ENCODE results near the gene ATG4D.
"Not testable (repeated sequence)": the region's sequence is repeated elsewhere in the genome, so short reads cannot be mapped to it uniquely, and the experiment has no call there.

The ATG4D gene

DNA sequence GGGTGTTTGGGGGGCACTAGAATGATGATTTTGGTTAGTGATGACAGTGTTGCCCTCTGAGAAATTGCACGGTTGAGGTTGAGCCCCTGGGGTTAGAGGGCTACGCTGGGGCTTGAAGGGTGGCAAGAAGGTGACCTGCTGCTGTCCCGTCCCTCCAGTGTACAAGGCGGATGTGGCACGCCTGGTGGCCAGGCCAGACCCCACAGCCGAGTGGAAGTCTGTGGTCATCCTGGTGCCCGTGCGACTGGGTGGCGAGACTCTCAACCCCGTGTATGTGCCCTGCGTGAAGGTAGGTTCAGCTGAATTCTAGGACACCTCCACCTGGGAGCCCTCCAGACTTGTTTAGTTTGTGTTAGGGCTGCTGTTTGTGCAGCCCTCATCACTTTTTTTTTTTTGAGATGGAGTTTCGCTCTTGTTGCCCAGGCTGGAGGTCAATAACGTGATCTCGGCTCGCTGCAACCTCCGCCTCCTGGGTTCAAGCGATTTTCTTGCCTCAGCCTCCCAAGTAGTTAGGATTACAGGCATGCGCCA is 5.1 kb downstream of the ATG4D start:
- peaks cover 64% of the 10 kb centered on the region for H3K36me3 Mint-ChIP-seq (ENCODE audit: insufficient read depth)
- H3K27ac Mint-ChIP-seq (ENCODE audit: low read depth), result no peak overlapping the region
- H3K27me3 Mint-ChIP-seq, result no peaks in the 10 kb centered on the region
- H3K4me1 Mint-ChIP-seq, result peaks cover 20% of the 10 kb centered on the region
- no peak overlapping the region for H3K4me3 Mint-ChIP-seq
- H3K9me3 Mint-ChIP-seq, result no peaks in the 10 kb centered on the region
- ATAC-seq (replicated peaks; ENCODE audit: extremely low read depth, poor library complexity, severe bottlenecking), result no peak
- no peak for DNase-seq (ENCODE audit: low spot score in 2 of 2)

DNA sequence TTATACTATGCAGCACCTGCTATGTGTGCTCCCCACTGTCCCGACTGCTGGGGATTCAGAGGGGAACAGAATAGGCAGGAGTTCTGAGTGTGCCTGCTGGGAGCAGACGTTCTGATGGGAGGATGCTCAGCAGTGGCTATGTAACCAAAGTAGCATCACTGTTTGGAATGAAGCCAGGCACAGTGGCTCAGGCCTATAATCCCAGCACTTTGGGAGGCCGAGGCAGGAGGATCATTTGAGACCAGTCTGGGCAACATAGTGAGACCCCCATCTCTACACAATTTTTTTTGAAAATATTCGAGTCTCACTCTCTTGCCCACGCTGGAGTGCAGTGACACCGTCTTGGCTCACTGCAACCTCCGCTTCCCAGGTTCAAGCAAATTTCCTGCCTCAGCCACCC is 6.0 kb downstream of the ATG4D start:
- no peak overlapping the region for H3K27ac Mint-ChIP-seq (ENCODE audit: low read depth)

DNA sequence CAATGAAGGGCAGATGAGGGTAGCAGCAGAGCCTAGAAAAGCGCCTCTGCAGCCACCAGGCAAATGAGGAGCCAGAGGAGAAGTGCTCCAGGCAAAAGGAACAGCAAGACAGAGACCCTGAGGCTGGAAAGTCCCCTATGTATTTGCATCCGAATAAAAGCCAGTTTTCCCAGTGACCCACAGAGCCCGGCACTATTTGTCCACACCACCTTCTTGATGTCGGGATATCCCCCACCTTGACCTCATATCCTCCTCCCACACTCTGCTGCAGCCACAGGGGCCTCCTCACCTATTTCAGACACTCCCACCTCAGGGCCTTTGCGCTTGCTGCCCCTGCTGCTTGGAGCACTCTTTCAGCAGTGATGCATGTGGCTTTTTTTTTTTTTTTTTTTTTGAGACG is 6.6 kb downstream of the ATG4D start:
- peaks cover 66% of the 10 kb centered on the region for H3K36me3 Mint-ChIP-seq (ENCODE audit: insufficient read depth)
- DNase-seq (ENCODE audit: low spot score in 2 of 2), result no peak
- ATAC-seq (replicated peaks; ENCODE audit: extremely low read depth, poor library complexity, severe bottlenecking), result no peak
- no peaks in the 10 kb centered on the region for H3K27me3 Mint-ChIP-seq
- no peaks in the 10 kb centered on the region for H3K9me3 Mint-ChIP-seq
- H3K4me1 Mint-ChIP-seq, result peaks cover 22% of the 10 kb centered on the region
- no peak overlapping the region for H3K4me3 Mint-ChIP-seq
- no peak overlapping the region for H3K27ac Mint-ChIP-seq (ENCODE audit: low read depth)

More for the DNA sequence above, 6.0 kb downstream of the ATG4D start:
- Mint-ChIP-seq H3K27me3 (no peaks in the 10 kb centered on the region), H3K4me3 (no peak overlapping the region), H3K9me3 (no peaks in the 10 kb centered on the region), H3K4me1 (peaks cover 28% of the 10 kb centered on the region), H3K36me3 (ENCODE audit: insufficient read depth) (peaks cover 66% of the 10 kb centered on the region)
- ATAC-seq (replicated peaks; ENCODE audit: extremely low read depth, poor library complexity, severe bottlenecking), result no peak
- no peak for DNase-seq (ENCODE audit: low spot score in 2 of 2)

DNA sequence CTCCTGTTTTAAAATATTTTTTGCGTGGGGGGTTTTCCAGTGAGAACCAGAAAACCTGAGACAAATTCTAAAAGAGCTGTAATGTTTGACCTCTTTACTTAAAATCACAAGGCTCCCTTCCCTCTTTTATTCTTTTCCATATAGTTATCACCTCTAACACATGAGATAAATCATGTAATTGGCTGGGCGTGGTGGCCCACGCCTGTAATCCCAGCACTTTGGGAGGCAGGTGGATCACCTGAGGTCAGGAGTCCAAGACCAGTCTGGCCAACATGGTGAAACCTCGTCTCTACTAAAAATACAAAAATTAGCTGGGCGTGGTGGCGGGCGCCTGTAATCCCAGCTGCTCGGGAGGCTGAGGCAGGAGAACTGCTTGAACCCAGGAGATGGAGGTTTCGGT is 7.3 kb downstream of the ATG4D start:
- not testable (repeated sequence) for H3K27me3 Mint-ChIP-seq; ATAC-seq (replicated peaks; ENCODE audit: extremely low read depth, poor library complexity, severe bottlenecking); DNase-seq (ENCODE audit: low spot score in 2 of 2); H3K9me3 Mint-ChIP-seq; H3K27ac Mint-ChIP-seq (ENCODE audit: low read depth)
- Mint-ChIP-seq H3K36me3 (ENCODE audit: insufficient read depth) (peaks cover 67% of the 10 kb centered on the region), H3K4me3 (peak overlapping the region; percentile 34), H3K4me1 (peaks cover 22% of the 10 kb centered on the region)

DNA sequence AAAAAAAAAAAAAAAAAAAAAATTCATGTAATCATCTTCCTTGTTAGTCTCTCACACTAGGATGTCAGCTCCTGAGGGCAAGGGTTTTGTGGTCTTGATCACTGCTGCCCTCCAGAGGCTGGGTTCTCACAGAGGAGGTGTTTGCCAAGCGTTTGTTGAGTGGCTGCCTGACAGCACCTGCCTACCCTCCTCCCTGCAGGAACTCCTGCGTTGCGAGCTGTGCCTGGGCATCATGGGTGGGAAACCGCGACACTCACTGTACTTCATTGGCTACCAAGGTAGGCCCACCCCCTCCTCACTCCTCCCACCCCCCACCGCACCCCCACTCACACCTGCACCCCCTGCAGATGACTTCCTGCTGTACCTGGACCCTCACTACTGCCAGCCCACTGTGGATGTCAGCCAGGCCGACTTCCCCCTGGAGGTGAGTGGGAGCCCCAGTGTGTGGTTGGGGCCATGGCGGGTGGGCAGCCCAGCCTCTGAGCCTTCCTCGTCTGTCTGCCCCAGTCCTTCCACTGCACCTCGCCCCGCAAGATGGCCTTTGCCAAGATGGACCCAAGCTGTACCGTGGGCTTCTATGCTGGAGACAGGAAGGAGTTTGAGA is 8.1 kb downstream of the ATG4D start:
- no peak for ATAC-seq (replicated peaks; ENCODE audit: extremely low read depth, poor library complexity, severe bottlenecking)
- H3K4me1 Mint-ChIP-seq, result peaks cover 22% of the 10 kb centered on the region
- DNase-seq (ENCODE audit: low spot score in 2 of 2), result no peak
- no peak overlapping the region for H3K27ac Mint-ChIP-seq (ENCODE audit: low read depth)
- no peaks in the 10 kb centered on the region for H3K27me3 Mint-ChIP-seq
- no peaks in the 10 kb centered on the region for H3K9me3 Mint-ChIP-seq
- H3K4me3 Mint-ChIP-seq, result peak overlapping the region; percentile 69
- H3K36me3 Mint-ChIP-seq (ENCODE audit: insufficient read depth), result peaks cover 69% of the 10 kb centered on the region

DNA sequence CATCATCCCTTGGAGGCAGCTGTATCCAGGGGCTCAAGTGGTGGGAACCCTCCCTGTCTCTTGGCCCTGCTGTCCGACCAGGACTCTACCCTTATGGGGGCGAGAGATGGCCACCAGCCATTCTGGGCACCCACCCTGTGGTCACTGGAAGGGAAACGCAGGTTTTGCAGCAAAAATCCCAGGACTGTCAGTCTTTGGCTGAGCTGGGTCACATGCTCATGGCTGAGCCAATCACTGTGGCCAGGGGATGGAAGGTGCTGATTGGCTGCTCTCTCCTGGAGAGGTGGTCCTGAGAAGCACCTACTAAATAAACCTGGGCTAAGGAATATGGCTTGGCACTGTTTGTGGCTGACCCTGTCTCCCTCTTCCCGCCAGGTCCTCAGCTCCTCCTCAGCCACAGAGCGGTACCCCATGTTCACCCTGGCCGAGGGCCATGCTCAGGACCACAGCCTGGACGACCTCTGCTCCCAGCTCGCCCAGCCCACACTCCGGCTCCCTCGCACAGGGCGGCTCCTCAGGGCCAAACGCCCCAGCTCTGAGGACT is 8.9 kb downstream of the ATG4D start:
- no peaks in the 10 kb centered on the region for H3K27me3 Mint-ChIP-seq
- H3K4me1 Mint-ChIP-seq, result peaks cover 22% of the 10 kb centered on the region
- H3K4me3 Mint-ChIP-seq, result peak overlapping the region; percentile 69
- H3K27ac Mint-ChIP-seq (ENCODE audit: low read depth), result peak overlapping the region; percentile 88
- H3K36me3 Mint-ChIP-seq (ENCODE audit: insufficient read depth), result peaks cover 70% of the 10 kb centered on the region
- H3K9me3 Mint-ChIP-seq, result no peaks in the 10 kb centered on the region
- ATAC-seq (replicated peaks; ENCODE audit: extremely low read depth, poor library complexity, severe bottlenecking), result no peak
- DNase-seq (ENCODE audit: low spot score in 2 of 2), result no peak

DNA sequence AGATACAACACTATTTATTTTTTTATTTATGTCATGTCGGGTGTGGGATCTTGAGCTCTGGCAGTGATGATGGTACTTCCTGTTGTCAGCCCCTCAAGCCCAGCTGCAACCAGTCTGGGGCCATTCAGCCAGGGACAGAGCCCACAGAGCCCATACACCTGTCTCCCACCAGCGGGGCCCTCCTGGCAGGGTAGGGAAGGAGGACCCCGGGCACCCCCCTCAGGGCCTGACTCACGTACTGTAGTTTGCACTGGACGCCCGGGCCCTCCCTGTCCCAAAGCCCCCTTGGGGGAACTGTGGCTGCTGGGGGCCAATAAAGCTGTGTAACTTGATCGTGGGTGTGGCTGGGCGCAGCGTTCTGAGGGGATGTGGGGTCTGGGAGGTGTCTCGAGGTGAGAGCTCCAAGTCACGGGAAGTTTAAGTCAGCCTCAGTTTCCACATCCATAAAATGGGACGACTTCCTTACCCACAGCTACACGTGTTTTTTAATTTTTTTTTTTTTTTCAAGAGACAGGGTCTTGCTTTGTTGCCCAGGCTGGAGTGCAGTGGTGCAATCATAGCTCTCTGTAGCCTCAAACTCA is 9.5 kb downstream of the ATG4D start:
- H3K4me1 Mint-ChIP-seq, result peaks cover 25% of the 10 kb centered on the region
- DNase-seq (ENCODE audit: low spot score in 2 of 2), result no peak
- ATAC-seq (replicated peaks; ENCODE audit: extremely low read depth, poor library complexity, severe bottlenecking), result peak; percentile 7
- H3K27ac Mint-ChIP-seq (ENCODE audit: low read depth), result peak overlapping the region; percentile 88
- H3K27me3 Mint-ChIP-seq, result no peaks in the 10 kb centered on the region
- no peaks in the 10 kb centered on the region for H3K9me3 Mint-ChIP-seq
- H3K4me3 Mint-ChIP-seq, result peak overlapping the region; percentile 69
- H3K36me3 Mint-ChIP-seq (ENCODE audit: insufficient read depth), result peaks cover 72% of the 10 kb centered on the region

DNA sequence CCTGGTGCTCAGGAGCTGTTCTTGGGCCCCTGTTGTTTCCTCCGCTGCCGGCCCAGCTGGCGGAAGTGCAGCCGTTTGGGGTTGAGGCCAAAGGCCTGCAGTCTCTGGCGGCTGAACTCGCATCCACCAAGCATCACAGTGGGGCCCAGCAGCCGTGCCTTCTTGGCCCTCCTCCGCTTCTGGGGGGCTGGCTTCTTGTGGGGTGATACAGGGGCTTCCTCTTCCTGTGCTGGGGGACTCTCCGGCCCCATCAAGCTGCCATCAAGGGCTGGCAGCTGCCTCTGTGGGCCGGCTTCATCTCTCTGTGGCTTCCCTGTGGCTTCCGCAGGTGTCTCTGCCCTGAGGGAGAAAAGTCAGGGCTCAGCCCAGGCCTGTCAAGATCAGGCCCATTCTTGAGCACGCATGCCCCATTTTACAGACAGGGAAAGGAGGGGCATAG is 10.3 kb downstream of the ATG4D start:
- Mint-ChIP-seq H3K4me3 (peak overlapping the region; percentile 69), H3K27ac (ENCODE audit: low read depth) (peak overlapping the region; percentile 88)
- peak; percentile 47 to 68 for DNase-seq (ENCODE audit: low spot score in 2 of 2)

DNA sequence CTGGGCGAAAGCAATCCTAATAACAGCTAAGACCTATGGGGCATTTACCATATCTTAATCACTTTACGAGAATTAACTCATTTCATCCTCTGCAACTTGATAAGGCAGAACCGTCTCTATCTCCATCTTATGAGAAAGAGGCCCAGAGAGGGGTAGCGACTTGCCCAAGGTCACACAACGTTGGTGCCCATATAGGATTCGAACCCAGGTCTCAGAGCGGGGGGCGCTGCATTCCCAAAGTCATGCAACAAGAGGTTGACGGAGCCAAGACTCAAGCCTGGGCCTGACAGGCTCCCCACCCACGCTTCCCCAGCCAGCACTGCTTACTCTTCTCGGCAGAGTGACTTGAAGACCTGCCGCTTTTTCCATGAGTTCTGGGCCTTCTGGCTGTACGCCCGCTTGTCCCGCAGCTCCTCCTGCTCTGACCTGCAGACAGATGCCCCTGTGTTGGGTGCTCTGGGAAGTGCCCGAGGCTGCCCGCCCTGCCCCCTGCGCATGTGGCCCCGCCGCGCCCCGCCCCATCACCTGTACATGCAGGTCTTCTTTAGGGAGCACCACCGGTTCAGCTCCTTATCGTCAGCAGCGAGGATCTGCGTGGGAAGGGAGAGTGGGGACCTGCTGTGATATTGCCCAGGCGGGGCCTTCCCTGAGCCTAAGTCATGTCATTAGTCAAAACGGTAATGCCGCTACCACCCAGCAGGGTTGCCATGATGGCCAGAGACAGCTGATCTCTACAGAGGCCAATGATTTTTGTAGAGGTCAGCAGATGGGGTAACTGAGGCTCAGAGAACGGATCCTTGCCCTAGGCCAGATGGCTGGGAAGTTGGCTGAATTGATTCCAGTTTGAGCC is 11.3 kb downstream of the ATG4D start:
- H3K27ac Mint-ChIP-seq (ENCODE audit: low read depth), result peak overlapping the region; percentile 88
- no peaks in the 10 kb centered on the region for H3K9me3 Mint-ChIP-seq
- peak overlapping the region; percentile 69 for H3K4me3 Mint-ChIP-seq
- H3K27me3 Mint-ChIP-seq, result no peaks in the 10 kb centered on the region
- ATAC-seq (replicated peaks; ENCODE audit: extremely low read depth, poor library complexity, severe bottlenecking) (no peak), DNase-seq (ENCODE audit: low spot score in 2 of 2) (no peak)
- H3K36me3 Mint-ChIP-seq (ENCODE audit: insufficient read depth), result peaks cover 63% of the 10 kb centered on the region
- H3K4me1 Mint-ChIP-seq, result peaks cover 33% of the 10 kb centered on the region

More for the DNA sequence above, 10.3 kb downstream of the ATG4D start:
- Mint-ChIP-seq H3K36me3 (ENCODE audit: insufficient read depth) (peaks cover 68% of the 10 kb centered on the region), H3K4me1 (peaks cover 28% of the 10 kb centered on the region), H3K9me3 (no peaks in the 10 kb centered on the region), H3K27me3 (no peaks in the 10 kb centered on the region)
- peak; percentile 87 for ATAC-seq (replicated peaks; ENCODE audit: extremely low read depth, poor library complexity, severe bottlenecking)

DNA sequence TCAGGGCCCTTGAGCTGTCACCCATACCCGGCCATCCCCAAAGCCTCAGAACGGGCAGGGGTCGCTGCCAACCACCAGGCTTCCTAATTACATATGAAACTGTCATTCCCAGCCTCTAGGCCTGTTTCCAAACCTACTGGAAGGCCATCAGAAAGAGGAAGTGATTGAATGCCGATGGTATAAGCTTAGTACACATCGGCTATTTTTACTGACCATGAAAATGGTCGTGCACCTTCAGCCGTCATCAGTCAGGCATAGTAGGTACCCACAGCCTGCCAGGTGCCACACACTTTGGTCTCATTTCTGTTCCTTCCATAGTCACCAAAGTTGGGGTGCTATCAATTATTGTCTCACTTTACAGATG is 11.9 kb downstream of the ATG4D start:
- H3K4me3 Mint-ChIP-seq, result no peak overlapping the region

DNA sequence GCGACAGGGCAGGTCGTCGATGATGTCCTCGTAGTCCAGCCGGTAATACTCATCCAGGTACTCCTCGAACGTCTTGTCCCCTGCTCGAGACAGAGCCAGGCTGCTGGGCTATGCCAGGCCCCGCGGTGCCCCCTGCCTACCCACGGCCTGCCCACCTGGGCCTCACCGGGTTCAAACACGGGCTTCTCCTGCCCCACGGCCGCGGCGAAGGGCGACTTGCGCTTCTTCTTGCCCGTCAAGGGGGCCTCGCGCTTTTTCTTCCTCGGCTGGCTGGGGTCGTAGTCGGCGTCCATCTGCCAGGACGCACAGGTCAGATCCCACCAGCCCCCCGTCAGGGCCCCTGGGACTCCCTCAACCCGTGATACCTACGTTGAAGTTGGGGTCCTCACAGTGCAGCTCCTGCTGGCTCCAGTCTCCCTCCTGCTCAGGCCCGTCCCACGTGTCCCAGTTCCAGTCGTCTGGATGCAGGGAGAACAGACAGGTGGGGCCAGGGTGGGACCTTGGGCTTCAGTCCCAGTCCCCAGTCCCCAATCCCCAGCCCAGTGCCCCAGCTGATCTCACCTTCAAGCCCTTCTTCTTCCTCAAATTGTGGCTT is 14.0 kb downstream of the ATG4D start:
- Mint-ChIP-seq H3K27ac (ENCODE audit: low read depth) (peak overlapping the region; percentile 76), H3K27me3 (no peaks in the 10 kb centered on the region), H3K9me3 (no peaks in the 10 kb centered on the region), H3K4me1 (peaks cover 38% of the 10 kb centered on the region), H3K36me3 (ENCODE audit: insufficient read depth) (peaks cover 62% of the 10 kb centered on the region), H3K4me3 (no peak overlapping the region)
- DNase-seq (ENCODE audit: low spot score in 2 of 2), result no peak
- no peak for ATAC-seq (replicated peaks; ENCODE audit: extremely low read depth, poor library complexity, severe bottlenecking)

More for the DNA sequence above, 11.9 kb downstream of the ATG4D start:
- DNase-seq (ENCODE audit: low spot score in 2 of 2) (no peak), ATAC-seq (replicated peaks; ENCODE audit: extremely low read depth, poor library complexity, severe bottlenecking) (no peak)
- peaks cover 66% of the 10 kb centered on the region for H3K36me3 Mint-ChIP-seq (ENCODE audit: insufficient read depth)
- H3K9me3 Mint-ChIP-seq, result no peaks in the 10 kb centered on the region
- no peak overlapping the region for H3K27ac Mint-ChIP-seq (ENCODE audit: low read depth)
- peaks cover 33% of the 10 kb centered on the region for H3K4me1 Mint-ChIP-seq
- H3K27me3 Mint-ChIP-seq, result no peaks in the 10 kb centered on the region

DNA sequence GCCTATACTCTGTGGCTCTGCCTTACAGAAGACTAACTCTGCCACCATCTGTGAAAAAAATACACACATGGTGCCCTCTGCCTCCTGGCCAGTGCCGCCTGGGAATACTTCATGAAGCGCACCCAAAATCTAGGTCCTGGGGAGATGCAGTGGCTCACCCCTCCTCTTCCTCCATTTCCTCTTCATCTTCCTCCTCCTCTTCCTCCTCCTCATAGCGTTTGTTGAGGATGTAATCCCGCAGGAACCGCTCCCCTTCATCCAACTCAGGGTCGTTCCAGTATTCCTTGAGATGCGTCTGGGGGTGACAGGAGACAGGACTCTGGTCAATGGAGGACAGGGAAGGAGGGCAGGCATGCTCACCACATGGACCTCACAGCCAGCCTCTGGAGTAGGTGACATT is 16.4 kb downstream of the ATG4D start:
- Mint-ChIP-seq H3K27me3 (no peaks in the 10 kb centered on the region), H3K36me3 (ENCODE audit: insufficient read depth) (peaks cover 56% of the 10 kb centered on the region), H3K4me3 (no peak overlapping the region), H3K27ac (ENCODE audit: low read depth) (no peak overlapping the region), H3K9me3 (no peaks in the 10 kb centered on the region), H3K4me1 (peaks cover 26% of the 10 kb centered on the region)
- no peak for DNase-seq (ENCODE audit: low spot score in 2 of 2)
- ATAC-seq (replicated peaks; ENCODE audit: extremely low read depth, poor library complexity, severe bottlenecking), result no peak
